HL-60 (cell line): Measurements from ENCODE around the gene KCNK17.

Experiments
- DNase-seq, 2 experiments: peaks; one replicate each; pipeline ENCODE4 v3.0.0-alpha.2; 2010 to 2020; ENCODE audit warnings: low read depth in 1 of 2, low spot score in 1 of 2
- H3K27ac ChIP-seq: fragments of 250-450 bp; sonication (Bioruptor Pico); replicated peaks from 2 replicates; pipeline ENCODE4 v1.5.1; 2020; ENCODE audit warnings: mild to moderate bottlenecking, moderate library complexity
- H3K27me3 ChIP-seq: fragments of 250-450 bp; sonication (Bioruptor Pico); 2 replicates; pipeline ENCODE4 v1.5.1; 2021; ENCODE audit warnings: mild to moderate bottlenecking, moderate library complexity; ENCODE audit not compliant: insufficient read depth, poor library complexity, severe bottlenecking
- H3K4me3 ChIP-seq: replicated peaks from 2 replicates; pipeline ENCODE4 v1.5.1; 2011; ENCODE audit warnings: mild to moderate bottlenecking, control low read depth, low read length; ENCODE audit not compliant: insufficient read depth
- GABPA ChIP-seq: IDR thresholded peaks from 2 replicates; pipeline ENCODE4 v1.6.1; 2012; ENCODE audit warnings: low read depth
- POLR2AphosphoS5 ChIP-seq: IDR thresholded peaks from 2 replicates; pipeline ENCODE4 v1.6.1; 2012; ENCODE audit warnings: low read depth
- SPI1 ChIP-seq: IDR thresholded peaks from 2 replicates; pipeline ENCODE4 v1.6.1; 2012; ENCODE audit warnings: low read depth, mild to moderate bottlenecking, borderline replicate concordance
- TF ChIP-seq, protein P1 (sequence below): IDR thresholded peaks from one replicate; pipeline ENCODE4 v1.5.1; 2011; ENCODE audit warnings: low read length, control low read depth, inconsistent platforms; ENCODE audit not compliant: insufficient read depth
- TF ChIP-seq, protein P2 (sequence below): IDR thresholded peaks from 2 replicates; pipeline ENCODE4 v1.6.1; 2012; ENCODE audit warnings: low read depth; ENCODE audit not compliant: insufficient replicate concordance

KCNK17 gene

DNA sequence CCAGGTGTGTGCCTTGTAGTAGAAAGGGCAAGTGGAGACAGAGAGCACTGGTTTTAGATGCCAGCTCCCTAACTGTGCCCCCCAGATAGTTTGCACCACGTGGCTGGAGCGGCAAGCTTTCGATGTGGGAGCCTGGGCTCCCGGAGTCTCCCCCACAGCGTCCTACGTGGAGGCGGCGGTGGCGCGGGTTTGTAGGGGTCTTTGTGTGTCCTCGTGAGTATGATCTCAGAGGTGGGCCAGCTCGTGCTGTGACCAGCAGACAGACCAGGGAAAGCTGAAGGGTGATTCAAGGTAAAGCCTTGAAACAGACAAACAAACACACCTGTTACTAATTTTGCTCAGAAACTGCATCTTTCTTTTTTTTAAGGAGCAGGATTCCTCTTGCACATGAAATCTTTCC is 13.8 kb upstream of the KCNK17 start:
- no peak overlapping the region for H3K27ac ChIP-seq
- no peaks in the 10 kb centered on the region for H3K27me3 ChIP-seq
- DNase-seq: no peak
- TF ChIP-seq GABPA: no peak
- H3K4me3 ChIP-seq: no peak overlapping the region

DNA sequence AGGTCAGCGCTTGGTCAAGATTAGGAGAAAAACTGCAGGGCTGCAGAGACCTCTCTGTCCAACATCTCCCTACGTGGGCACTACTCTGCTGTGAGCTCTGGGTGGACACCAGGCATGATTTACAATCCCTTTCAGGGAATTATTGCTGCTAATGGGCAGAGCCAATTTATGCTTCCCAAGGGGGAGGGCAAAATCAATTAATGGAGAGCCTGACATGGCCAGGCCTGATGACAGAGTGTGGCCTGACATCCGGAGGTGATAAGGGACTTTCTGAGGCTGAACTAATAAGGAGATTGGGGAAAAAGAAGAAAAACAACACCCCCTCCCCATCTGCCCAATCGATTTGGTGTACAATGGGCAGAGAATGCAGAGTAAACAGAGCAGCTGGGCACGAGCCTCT is 13.3 kb upstream of the KCNK17 start:
- Histone ChIP-seq H3K27ac (no peak overlapping the region), H3K27me3 (no peaks in the 10 kb centered on the region), H3K4me3 (no peak overlapping the region)
- DNase-seq: no peak
- TF ChIP-seq GABPA (no peak), SPI1 (no peak), POLR2AphosphoS5 (no peak)
- TF ChIP-seq, protein P1, sequence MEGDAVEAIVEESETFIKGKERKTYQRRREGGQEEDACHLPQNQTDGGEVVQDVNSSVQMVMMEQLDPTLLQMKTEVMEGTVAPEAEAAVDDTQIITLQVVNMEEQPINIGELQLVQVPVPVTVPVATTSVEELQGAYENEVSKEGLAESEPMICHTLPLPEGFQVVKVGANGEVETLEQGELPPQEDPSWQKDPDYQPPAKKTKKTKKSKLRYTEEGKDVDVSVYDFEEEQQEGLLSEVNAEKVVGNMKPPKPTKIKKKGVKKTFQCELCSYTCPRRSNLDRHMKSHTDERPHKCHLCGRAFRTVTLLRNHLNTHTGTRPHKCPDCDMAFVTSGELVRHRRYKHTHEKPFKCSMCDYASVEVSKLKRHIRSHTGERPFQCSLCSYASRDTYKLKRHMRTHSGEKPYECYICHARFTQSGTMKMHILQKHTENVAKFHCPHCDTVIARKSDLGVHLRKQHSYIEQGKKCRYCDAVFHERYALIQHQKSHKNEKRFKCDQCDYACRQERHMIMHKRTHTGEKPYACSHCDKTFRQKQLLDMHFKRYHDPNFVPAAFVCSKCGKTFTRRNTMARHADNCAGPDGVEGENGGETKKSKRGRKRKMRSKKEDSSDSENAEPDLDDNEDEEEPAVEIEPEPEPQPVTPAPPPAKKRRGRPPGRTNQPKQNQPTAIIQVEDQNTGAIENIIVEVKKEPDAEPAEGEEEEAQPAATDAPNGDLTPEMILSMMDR: no peak
- TF ChIP-seq, protein P2, sequence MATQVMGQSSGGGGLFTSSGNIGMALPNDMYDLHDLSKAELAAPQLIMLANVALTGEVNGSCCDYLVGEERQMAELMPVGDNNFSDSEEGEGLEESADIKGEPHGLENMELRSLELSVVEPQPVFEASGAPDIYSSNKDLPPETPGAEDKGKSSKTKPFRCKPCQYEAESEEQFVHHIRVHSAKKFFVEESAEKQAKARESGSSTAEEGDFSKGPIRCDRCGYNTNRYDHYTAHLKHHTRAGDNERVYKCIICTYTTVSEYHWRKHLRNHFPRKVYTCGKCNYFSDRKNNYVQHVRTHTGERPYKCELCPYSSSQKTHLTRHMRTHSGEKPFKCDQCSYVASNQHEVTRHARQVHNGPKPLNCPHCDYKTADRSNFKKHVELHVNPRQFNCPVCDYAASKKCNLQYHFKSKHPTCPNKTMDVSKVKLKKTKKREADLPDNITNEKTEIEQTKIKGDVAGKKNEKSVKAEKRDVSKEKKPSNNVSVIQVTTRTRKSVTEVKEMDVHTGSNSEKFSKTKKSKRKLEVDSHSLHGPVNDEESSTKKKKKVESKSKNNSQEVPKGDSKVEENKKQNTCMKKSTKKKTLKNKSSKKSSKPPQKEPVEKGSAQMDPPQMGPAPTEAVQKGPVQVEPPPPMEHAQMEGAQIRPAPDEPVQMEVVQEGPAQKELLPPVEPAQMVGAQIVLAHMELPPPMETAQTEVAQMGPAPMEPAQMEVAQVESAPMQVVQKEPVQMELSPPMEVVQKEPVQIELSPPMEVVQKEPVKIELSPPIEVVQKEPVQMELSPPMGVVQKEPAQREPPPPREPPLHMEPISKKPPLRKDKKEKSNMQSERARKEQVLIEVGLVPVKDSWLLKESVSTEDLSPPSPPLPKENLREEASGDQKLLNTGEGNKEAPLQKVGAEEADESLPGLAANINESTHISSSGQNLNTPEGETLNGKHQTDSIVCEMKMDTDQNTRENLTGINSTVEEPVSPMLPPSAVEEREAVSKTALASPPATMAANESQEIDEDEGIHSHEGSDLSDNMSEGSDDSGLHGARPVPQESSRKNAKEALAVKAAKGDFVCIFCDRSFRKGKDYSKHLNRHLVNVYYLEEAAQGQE: no peak

DNA sequence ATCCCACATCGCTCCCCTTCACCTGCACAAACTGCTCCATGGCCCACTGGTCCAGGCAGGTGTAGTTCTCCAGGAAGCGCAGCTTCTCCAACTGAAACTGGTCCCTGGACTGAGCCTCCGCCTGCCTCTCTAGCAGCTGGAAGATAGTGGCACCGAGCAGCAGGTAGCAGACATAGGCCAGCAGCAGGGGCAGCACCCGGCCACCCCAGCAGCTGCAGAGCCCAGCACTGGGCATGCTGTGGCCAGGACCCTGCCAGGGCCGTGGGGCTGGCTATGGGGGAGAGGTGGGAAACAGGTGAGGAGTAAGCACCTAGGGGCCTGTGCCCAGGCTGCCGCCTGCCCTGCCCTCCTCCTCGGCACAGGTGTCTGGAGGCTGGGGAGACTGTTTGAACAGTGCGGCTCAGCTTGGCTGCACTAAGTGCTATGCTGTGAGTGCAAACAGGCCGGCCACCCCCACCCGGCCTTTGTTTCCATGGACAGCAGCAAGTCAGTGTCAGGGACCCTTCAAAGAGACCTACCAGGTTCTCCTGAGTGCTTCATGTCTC is 8.2 kb upstream of the KCNK17 start, which contains the start of gene KCNK16:
KCNK16 (minus strand) TSS at position 397 of the 545 bp plus-strand sequence; CDS start at position 235, 162 bp downstream.
- H3K4me3 ChIP-seq: no peak within 1 kb of the TSS
- no peaks in the 10 kb centered on the region for H3K27me3 ChIP-seq
- TF ChIP-seq POLR2AphosphoS5 (no peak), SPI1 (no peak), GABPA (no peak)
- TF ChIP-seq, protein P1: no peak
- TF ChIP-seq, protein P2: no peak
- no peak within 1 kb of the TSS for H3K27ac ChIP-seq
- DNase-seq: no peak

DNA sequence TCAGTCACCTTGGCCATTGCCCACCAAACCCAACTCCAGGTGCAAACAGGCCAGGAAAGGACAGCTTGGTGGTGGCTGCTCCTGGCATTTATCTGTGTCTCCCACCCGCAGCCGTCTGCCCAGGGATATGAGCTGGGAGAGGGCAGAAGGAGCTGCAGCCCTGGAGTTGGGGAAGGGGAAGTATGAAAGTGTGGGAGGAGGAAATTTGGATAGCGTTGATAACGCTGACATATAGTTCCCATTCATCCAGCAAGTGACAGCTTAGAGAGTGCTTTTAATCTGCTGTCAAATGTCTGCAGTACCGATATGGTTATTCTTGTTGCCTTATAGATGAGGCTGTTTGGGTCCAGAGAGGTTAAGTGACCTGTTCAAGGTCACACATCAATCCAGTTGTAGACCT is 7.5 kb upstream of the KCNK17 start:
- no peak overlapping the region for H3K4me3 ChIP-seq
- no peak overlapping the region for H3K27ac ChIP-seq
- H3K27me3 ChIP-seq: no peaks in the 10 kb centered on the region
- no peak for DNase-seq
- TF ChIP-seq SPI1 (no peak), POLR2AphosphoS5 (no peak), GABPA (no peak)
- TF ChIP-seq, protein P2: no peak
- TF ChIP-seq, protein P1: no peak
